ENCODE measurements around the gene UNC13C.

The UNC13C gene

DNA sequence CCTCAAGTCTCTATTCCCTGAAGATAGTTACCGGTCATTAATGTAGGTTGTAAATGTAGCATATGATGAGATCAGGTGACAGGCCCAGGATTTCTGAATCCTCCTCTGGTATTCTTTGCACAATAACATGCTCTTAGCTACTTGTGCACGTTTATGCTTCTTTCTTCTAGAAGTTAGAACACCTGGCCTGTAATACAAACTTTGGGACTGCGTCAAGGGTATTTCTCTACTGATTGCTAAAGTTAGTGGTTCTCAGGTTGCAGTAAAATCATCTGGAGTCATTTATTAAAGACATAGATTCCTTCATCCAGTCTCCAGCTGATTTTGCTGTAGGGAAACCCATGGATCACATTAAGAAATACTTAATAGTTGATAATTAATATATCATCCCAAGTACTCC lies 48.0 kb downstream of the UNC13C start:
- DNase-seq (ENCODE audit: low read depth) = no peak

DNA sequence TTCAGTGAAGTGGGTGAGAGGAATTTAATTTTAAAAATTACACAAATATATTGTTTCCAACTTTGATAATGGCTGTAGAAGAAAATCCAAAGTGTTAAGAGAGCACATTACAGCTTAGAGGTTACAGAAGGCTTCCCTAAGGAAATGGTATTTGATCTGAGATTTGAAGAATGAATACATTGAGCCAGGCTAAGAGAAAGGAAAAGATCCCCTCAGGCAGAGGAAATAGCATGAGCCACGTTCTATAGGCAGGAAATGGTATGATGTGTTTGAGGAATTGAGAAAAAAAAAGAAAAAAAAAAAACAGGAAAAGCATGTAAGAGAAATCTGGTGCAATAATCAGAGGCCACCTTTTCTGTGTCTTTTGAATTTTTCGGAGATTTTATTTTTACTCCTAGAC lies 48.6 kb downstream of the UNC13C start:
- DNase-seq (ENCODE audit: low read depth) = no peak

DNA sequence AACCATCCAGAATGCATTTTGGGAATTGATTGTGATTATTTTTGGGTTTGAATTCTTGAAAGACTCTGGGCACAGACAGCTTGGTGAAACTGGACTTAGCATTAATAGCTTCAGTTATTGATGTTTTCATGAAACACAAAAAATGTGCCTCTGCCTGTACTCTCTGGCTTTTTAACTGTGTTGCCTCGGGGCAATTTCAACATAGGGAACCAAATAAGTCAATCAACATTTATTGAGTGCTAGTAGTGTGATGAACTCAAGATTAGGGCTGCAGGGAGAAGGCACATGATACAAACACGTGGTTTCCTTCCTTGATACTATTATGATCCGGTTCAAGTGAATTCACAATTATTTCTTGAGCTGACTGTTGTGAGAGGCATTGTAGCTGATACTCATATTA lies 50.8 kb downstream of the UNC13C start:
- no peak for DNase-seq (ENCODE audit: low read depth)

DNA sequence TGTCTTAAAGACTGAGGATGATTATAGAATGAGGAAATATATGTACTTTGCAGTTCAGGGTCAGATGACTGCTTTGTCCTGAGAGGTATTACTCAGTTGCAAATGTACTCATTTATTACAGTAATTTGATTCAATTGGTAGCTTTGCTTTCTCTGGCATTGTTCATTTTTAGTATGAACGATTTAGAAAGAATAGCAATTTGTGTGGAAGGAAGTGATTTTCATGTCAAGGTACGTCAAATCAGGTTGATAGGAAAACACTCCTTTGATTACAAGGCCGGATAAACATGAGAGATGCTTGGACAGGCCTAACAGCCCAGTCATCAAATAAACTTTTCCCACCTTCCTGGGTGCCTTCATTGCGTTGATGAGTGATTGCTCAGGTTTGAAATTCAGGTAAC lies 53.8 kb downstream of the UNC13C start:
- DNase-seq (ENCODE audit: low read depth) = no peak

DNA sequence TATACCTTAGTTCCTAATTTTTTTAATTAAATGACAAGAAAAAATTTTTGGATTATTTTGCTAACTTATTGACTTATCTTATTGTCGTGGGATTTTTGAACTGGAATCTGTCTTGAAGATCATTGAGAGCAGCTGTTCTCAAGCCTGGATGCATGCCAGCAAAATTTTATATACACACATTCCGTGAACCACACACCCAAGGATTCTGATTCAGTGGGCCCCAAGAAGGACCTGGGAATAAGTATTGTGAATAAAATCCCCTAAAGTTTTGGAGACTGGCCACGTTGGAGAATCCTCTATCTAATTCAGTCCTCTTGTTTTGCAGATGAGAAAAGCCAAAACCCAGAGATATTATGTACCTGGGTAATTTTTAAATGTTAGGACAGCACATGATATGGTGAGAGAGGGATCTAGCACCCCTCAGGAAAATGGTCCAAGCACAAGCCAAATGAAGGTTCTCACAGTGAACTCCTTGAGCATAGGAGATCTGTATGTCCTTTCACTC lies 55.2 kb downstream of the UNC13C start:
- DNase-seq (ENCODE audit: low read depth) = no peak

DNA sequence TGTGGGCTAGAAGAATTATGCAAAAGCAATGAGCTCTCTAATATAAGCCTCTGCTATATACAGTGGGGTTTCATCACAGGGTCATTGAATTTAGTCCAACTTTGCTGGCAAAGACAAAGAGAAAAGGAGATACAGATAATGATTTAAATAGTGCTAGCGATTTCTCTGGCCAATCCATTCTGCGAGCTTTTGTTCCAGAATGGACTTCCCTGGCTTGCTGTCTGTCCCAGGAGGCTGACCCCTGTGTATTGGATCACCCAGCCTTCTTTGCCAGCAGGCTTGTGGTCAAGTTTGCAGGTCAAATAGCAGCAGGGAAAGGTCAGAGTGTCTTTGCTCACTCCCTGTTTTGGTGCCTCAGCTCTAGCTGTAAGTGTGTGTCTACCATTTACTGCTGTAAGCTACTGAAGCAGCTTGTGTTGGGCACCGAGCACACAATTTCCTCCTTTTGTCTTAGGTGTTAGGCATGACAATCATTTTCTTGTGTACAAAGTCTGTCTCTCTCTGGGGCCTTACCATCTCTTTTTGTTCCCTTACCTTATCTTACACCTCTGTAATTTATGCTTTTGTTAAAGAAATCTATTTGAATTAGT lies 55.7 kb downstream of the UNC13C start:
- no peak for DNase-seq (ENCODE audit: low read depth)

DNA sequence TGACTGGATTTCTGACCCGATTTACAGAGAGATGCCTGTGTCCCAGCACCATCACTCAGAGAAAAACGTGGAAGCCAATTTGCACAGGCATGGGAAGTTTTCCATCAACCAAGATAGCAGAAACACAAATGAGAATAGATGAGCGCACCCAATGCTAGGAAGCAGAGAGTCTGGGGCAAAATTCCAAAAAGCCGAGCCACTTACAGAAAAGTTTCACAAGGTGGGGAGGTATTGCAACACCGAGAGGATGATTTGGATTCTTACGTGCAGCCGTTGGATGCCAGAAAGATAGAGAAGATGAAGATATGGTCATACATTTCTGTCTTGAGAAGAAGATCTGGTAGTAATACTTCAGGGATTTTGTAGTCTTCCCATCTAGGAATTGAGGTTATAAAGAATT lies 57.4 kb downstream of the UNC13C start:
- DNase-seq (ENCODE audit: low read depth) = no peak

DNA sequence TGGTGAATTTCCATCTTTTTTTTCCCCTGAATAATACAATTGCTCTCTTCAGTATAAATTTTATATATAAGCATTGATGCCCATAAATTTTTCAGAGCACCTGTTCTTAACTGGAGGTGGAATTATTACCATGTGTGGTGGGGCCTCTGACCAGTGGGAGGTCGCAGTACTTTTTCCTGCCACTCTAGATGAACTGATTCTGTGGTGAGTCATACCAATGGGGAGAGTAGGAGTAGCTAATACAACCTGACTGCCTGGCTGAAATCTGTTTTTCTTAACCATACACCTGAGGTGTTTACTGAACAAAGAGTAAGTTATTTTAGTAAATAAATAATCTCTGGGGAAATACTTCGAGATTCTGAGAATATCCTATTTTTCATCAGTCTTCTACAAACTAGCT lies 67.2 kb downstream of the UNC13C start:
- DNase-seq (ENCODE audit: low read depth) = no peak

DNA sequence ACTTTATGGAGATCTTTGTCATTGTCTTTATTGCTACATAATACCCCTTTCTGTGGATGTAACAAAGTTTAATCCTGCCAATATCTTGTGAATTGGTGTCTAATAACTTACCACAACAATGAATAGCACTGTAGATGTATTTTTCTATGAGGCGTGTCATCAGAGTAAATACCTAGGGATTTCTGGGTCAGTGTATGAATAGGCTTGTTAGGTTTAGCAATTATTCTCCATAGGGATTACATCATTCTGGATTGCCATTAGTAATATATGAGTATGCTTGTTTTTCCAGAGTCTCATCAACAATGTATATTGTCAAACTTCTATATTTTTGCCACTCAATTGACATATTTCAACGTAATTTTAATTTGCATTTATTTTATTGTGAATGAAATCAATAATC lies 67.9 kb downstream of the UNC13C start:
- DNase-seq (ENCODE audit: low read depth) = no peak

DNA sequence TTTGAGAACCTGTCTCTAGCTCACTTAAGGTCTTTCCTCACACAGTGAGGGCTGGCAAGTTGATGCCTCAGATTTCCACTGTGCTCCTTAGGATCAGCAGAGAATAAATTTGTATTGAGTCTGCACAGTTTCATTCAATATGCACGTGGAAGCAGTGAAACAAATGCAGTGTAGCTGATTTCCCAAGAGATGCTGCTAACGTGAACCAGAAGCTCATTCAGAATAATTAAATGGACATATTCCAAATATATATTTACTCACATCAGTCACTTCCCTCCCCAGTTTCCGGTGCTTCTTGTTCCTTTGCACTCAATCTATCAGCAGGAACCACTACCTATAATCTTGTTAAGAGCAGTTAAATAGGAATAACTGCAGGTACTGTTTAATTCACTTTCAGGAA lies 86.1 kb downstream of the UNC13C start:
- DNase-seq (ENCODE audit: low read depth) = no peak

DNA sequence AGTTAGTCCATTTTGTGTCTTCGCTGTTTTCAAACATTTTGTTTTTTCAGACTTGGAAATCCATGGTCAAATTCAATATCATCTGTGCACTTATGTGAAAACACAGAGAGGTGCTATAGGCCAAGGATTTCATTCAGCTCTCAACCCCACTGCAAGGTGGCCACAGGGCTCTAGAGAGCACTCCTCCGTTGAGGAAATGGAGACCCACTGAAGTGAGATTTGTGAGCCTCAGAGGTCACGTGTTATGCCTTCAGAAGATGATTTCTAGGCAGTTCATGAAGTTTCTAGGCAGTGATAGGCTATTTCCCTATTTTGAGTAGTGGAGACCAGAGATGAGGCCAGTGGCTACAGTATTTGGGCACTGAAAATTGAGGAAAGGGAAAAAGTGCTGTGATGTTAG lies 88.2 kb downstream of the UNC13C start:
- no peak for DNase-seq (ENCODE audit: low read depth)

DNA sequence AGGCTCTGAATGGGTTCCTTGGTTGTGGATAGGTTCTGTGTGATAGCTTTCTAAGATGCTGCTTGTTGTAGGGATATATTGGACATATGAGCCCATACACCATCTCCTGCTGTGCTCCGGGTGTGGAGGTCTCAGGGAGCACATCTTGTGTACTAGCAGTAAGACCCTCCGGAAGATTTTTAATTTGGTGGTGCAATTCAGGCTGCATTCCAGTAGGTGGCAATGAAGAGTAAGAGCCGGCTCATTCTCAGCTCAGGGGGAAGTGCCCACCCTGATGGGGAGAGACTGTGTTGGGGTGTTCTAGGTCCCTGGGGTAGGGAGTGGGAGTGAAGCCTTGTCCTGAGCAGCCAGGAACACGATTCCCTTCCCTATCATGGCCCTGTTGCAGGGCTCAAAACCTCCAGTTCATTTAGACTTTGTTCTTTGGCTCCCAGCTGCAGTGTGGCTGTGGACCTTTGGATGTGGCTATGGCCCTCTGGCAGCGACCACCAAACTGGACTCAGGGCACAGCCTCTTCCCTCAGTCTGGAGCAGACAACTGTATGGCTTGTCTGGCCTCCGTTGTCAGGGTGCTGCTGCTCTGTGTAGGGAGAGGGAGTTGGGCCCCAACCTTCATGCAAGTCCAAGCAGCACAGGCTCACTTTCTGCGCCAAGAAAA lies 104.7 kb downstream of the UNC13C start:
- no peak for DNase-seq (ENCODE audit: low read depth)

DNA sequence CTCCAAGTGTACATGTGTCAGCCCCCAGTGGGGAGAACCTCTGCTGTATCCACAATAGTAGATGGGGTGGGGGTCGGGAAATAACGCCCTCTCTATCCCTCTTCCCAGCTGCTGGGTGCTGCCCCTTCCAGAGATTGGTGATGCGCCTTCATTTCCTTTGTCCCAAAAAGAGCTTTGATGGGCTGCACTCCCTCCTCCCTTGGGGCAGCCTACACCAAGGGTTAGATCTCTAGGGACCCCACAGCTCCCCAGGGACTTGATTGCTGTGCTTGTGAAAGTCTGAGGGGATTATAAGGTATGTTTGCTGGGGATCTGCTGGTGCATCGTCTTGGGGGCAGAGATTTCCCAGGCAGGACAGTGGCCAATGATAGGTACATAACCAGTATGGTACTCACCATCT lies 105.3 kb downstream of the UNC13C start:
- no peak for DNase-seq (ENCODE audit: low read depth)

DNA sequence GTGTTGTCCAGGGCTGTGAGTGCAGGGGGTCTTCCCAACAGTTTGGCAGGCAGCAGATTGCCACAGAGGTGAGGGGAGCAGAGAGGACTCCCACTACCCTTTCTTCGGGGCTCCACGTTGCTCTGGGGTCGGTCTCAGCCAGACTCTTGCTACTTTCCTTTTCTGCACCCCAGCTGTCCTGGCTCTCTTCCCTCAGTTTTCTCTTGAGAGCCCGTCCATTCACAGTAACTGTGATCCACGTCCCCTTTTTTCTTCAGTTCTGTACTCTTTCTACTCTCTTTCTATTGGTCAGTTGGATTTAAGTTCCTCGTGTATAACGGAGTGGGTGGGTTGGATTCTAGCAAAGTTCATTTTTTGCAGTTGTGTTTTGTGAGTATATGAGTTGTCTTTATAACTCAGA lies 105.8 kb downstream of the UNC13C start:
- DNase-seq (ENCODE audit: low read depth) = no peak

DNA sequence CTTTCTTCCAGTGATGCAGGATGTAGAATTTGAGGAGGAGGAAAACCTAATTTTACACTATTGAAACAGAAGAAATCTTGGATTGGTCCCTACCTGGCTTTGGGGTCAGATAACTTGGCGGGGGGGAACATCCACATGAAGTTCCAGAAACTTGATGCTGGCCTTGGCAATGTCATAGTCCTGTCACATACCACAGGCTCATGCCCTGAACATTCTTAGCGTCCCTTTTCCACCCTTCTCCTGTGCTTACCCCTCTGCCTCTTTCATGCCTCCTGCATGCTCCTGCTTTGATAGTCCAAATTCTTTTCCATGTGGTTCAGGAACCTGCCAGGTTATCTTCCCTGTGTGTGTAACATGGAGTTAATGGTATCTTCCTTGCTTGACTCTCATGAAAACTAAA lies 110.6 kb downstream of the UNC13C start:
- DNase-seq (ENCODE audit: low read depth) = no peak

DNA sequence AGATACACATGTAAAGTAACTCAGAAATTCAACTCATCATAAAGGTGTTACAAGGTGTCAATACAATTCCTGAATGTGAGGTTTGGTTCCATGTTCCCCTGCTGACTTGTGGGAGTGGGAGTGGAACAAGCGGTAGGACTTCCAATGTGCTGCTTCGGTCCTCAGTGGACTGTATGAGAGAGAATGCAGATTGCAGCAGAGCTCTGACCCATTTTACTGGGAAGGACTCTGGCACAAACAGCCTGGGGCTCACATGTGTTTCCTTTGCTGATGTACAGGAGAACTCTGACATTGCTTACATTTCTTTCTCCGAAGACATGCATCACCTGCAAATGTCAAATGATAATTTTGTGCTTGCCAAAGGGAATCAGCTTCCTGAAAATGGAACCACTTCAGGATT lies 111.5 kb downstream of the UNC13C start:
- no peak for DNase-seq (ENCODE audit: low read depth)

DNA sequence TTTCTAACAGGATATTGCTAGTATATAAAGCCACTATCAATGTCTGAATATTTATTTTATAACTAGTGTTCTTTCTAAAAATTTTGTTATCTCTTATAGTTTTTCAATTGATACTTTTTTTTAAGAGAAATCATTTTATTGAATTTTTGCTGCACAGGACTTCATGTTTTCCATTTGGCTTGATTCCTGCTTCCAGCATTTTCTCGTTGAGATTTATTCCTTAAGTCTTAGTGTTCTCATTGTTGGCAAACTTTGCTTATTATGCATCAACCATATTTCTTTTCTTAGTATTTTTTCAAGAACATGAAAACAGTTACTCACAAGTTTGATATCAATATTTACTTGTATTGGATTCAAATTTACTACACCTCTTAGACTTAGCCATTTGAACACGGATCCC lies 113.4 kb downstream of the UNC13C start:
- no peak for DNase-seq (ENCODE audit: low read depth)

DNA sequence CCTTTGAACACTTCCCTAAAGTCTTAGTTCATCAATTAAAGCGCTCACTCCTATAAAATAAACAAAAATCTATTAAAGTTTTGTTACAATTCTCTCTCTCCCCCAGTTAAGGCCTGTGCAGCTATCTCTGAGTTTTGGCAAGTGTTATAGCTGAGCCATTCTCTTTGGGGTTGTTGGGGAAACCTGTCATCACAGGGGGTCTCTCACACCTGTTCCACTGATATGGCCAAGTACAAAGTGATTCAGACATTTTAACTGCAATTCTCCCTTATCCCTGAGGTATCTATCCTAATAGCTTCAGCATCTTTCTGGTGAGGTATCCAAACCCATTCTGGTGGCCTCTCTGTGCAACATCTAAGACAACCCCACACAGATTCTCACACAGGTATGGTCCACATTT lies 116.4 kb downstream of the UNC13C start:
- no peak for DNase-seq (ENCODE audit: low read depth)

DNA sequence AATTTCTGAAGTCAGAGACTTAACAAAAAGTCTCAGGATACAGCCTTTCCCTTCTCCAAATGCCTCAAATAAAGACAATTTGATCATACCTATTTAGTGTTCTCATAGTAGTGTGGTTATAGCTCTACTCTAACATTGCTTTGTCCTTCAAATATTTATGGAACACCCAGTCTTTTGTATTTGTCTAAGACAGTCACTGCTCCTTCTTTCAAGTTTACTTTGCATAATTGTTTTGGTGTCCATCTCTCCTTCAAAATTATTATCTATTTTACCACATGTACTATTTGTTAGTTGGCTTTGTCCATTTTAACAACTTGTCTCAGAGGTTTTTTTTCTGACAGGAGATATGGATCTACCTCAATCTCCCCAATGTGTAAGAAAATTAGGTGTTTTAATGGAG lies 118.8 kb downstream of the UNC13C start:
- DNase-seq (ENCODE audit: low read depth) = no peak

DNA sequence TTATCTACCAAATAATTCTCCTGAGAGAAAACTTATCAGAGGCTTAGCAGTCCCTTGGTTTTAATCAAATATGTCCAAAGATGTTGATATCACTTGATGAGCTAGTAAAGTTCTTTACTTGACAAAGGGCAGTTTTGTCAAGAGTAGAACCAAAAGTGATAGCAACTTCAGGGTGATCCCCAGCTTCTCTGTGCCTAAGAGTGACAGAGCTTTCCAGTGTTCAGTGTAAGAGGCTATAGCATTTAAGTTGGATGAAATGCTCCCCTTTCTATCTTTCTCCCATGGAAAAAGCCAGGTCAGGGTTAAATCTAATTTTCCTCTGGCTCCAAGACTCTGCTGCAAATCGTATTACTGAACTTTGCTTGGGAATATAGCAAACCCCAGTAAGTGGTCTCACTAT lies 120.8 kb downstream of the UNC13C start:
- DNase-seq (ENCODE audit: low read depth) = no peak

DNA sequence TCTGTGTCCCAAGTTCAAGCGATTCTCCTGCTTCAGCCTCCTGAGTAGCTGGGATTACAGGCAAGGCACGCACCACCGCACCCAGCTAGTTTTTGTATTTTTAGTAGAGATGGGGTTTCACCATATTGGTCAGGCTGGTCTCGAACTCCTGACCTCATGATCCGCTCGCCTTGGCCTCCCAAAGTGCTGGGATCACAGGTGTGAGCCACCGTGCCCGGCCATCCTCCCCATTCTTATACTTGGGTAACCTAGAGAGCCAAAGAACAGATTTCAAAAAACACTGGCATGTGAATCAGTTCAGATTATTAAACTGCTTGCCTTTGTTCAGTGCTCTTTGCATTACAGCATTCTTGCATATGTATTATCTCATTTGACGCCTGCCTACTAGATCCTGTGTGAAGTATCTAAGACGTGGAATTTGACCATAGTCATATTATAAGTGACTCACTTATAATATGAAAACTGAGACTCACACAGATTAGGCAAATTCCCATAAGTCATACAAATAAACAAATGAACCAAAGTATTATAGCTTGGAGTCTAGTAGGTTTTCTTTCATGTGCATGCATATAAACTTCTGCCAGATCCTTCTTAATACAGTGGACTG lies 123.5 kb downstream of the UNC13C start:
- no peak for DNase-seq (ENCODE audit: low read depth)

DNA sequence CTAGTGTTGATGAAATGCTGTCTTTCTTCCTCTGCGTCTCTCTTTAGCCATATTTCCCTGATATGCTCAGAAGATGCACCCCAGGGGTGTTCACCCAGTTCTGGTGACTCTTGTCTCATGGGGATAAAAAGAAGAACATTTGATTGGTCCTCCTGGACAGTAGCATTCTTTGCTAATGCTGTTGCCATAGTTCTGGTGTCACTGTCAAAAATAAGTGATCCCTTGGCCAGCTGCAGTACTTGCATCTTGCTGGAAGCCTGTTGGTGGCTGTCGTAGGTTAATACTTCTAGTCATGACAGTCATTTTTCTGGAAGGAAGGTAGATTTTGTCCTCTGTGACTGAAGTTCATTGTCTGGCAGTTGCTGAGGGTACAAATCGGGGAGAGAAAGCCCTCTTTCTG lies 124.5 kb downstream of the UNC13C start:
- no peak for DNase-seq (ENCODE audit: low read depth)

DNA sequence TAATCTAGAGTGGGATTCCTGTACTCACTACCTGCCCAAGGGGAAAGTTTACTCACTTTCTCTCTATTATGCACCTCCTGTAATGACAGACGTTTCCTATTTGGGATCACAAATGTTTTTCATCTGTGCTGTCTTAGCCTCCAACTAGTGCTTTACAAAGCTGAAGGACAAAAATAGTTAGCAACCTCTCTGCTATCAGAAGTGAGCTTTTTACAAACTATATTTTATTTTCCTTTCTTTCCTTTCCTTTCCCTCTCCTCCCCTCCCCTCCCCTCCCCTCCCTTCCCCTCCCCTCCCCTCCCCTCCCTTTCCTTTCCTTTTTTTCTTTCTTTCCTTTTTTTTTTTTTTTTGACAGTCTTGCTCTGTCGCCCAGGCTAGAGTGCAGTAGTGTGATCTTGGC lies 130.8 kb downstream of the UNC13C start:
- no peak for DNase-seq (ENCODE audit: low read depth)

DNA sequence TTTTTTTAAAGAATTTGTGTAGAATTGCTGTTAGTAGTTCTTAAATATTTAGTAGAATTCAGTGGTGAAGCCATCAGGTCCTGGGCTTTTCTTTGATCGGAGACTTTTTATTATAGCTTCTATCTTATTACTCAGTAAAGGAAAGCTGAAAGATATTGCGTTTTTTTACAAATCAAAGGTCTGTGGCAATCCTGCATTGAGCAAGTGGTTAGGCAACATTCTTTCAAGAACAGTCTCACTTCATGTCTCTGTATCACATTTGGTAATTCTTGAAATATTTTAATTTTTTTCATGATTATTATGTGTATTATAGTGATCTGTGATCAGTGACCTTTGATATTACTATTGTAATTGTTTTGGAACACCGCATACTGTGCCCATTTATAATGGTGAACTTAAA lies 140.8 kb downstream of the UNC13C start:
- DNase-seq (ENCODE audit: low read depth) = no peak

Data from fibroblast of the conjunctiva (primary cell).